ENCODE measurements around the gene ACP6. TPM values are rescaled to one million over a fixed set of nuclear protein-coding genes. Genes with fewer than 3 reads are reported as not detected.

ACP6 gene
- total and polyA plus RNA-seq, 2 donors, result 9.5 to 25.0 TPM

Other genes with a start within 250 kb of the ACP6 start
- 6.0 TPM for gene BCL9, start 129.0 kb downstream of the ACP6 start, total RNA-seq
- 5.5 TPM for gene BCL9, start 129.0 kb downstream of the ACP6 start, polyA plus RNA-seq
- 1.9 TPM for gene GJA5, start 90.1 kb upstream of the ACP6 start, total RNA-seq
- 4.0 TPM for gene GJA5, start 90.1 kb upstream of the ACP6 start, polyA plus RNA-seq
- gene GJA8, start 232.3 kb upstream of the ACP6 start, total RNA-seq, result not detected
- gene GJA8, start 232.3 kb upstream of the ACP6 start, polyA plus RNA-seq, result not detected